NCI-H187 (cell line): ENCODE results near the gene CEP41.

Experiments used
- DNase-seq, 2 experiments: peaks; one replicate each; lab custom pipeline; 2025; lab: John Stamatoyannopoulos, UW

Gene CEP41

DNA sequence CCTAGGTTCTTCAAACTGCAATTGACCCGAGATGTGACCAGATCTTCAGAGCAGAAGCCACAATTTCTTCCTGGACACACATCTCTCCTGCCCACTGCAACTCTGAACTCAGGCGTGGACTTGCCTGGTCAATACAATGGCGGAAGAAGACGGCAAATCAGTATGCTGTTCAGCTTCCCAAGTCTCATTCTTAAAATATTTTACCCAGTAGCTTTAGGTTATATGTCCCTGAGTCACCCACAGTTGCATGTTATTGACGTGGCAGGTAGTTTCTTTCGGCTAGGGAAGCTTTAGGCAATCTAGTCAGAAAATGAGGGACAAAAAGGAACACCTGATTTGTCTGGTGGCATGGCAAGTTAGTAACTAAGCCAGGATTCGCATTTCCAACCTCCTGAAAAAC is 22.5 kb downstream of the CEP41 start:
- no peak for DNase-seq

GRCh38 chr7:130417213-130417612 is 23.6 kb downstream of the CEP41 start:
- no peak for DNase-seq

DNA sequence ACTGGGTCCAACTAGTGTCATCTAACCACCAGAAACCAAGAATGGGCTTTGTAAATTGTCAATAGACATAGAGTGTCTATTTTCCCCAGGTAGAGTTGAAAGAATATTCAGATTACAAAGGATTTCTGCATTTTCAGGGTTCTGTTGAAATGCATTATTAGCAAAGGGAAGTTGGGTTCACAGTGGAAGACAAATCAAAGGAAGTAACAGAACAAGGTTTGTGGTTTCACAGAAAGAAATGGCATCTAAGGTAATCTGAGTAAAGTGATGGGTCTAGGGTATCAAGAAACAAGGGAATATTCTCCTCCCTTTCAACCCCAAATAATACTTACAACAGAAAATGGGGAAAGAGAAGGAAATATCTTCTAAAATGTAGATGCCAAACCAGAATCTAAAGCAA is 25.8 kb downstream of the CEP41 start:
- no peak for DNase-seq

DNA sequence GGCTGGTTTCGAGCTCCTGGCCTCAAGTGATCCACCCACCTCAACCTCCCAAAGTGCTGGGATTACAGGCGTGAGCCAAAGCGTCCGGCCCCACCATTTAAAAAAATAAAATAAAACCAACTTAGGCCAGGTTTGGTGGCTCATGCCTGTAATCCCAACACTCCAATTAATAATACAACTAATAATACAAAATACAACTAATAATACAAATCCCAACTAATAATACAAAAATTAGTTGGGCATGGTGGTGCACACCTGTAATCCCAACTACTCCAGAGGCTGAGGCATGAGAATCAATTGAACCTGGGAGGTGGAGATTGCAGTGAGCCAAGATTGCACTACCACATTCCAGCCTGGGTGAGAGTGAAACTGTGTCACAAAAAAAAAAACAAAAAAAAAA is 27.6 kb downstream of the CEP41 start:
- no peak for DNase-seq

DNA sequence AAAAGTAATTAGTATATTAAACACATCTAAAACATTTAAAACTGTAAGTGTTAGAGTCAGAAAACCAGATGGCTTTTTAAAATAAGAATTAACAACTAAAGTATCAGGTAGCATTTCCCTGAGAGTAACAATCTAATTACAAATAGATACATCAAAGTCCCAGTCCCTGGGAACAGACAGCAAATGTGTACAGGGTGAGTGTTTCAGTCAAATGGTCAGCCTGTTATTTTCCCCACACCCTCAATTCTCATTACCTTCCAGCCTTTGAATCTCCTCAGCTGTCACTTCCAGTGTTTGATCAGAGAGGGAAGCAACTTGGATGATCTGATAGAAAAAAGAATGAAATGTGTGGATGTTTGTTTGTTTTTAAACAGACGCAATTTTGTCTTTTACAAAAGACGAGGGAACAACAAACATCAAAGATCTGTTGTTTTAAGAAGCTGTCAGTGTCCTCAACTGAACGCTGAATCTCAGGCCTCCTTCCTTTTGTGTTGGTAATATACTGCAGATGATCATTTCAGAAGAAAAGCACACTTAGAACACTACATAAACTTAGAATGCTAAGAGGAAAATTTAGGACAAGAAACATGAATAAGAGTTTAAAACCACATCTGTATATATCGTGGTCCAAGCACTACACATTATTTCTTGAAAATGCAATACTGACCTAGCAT is 29.8 kb downstream of the CEP41 start:
- no peak for DNase-seq

DNA sequence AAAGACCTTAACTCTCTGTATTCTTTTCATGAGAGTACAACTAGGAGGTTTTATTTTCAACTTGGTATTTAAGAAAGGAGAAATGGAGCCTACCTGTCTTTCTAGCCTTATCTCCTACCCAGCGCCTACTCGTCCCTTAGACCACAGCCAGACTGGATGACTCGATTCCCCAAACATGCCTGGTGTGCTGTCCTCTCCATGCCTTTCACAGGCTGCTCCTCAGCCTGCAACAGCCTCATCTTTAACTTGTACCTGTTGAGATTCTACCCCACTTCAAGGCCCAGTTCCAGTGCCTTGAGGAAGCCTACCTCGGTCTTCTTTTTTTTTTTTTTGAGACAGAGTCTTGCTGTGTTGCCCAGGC is 31.1 kb downstream of the CEP41 start:
- DNase-seq: no peak

DNA sequence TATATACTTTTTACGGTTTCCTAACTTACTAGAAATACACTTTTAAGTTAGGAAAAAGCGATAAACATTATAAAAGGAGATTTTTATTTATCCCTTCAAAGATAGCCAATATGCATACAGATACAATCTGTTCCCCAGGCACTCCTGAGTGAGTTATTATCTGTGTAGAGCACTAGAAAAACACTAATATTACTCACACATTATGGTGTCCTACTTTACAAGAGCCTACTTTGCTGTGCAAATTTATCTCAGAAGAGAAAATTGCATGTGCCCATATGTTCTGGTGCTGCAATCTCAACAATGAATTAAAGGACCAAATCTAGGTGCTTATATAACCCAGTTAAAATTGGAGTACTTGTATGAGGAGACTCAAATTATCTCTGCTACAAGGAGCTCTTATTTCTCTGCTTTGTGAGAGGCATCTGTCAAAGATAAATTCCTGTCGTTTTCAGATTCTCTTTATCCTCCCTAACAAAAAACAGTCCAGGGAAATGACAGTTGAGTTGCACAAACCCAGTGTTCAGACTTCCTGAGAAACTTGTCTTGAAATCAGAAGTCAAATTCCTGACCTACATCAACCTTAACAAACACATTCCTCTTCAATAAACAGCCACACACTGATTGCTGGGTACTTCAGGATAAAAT is 31.6 kb downstream of the CEP41 start:
- peak; percentile 83 to 92 for DNase-seq

DNA sequence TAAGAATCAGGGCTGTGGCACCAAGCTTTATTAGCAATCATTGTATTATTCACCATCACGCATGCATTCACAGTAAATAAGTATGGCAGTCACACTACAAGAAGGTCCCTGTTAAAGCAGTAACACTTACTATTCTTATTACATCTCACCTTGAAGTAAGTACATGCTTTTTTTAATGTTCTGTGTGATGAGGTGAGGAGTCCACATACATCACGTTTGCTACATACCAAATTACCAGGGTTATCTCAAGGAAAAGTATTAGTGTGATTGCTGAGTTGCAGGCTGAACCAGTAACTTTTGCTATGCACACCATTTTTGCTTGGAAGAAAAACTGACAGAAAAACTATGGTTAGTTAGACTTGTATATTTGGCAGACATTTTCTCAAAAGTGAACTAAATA is 35.8 kb downstream of the CEP41 start:
- DNase-seq: peak in 1 of 2 experiments; percentile 49

DNA sequence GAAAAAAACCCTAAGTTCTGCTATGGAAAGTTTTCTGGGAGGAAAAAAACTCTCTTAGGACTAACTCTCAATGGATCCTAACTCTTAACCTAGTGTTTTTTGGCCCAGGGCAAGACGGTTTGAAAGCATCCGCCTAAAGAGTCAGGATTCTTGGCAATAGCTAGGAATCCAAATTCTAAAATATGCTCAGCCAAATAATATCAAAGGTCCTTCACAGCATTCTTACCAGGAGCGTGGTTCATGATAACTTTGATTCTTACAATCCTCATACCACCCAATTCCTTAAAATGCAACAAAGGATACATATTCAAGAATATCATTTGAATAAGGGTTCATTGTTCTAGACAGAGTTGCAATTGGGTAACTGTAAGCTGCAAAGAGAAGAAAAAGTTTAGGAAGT is 39.2 kb downstream of the CEP41 start:
- no peak for DNase-seq

DNA sequence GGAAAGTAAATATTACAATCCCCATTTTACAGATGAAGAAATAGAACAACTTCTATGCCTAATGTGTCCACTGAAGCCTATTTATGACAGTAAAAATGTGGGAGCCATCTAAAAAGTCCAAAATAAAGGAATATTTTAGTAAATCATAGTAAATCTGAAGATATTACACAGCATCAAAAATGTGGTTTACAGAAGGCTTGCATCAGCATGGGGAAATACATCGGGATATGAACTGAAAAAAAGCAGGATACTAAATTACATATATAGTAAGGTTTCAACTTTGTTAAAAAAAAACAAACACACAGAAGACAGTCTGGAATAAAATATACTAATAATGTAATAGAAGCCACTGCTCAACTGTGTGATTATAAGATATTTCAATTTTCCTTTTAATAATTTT is 39.7 kb downstream of the CEP41 start:
- DNase-seq: no peak

DNA sequence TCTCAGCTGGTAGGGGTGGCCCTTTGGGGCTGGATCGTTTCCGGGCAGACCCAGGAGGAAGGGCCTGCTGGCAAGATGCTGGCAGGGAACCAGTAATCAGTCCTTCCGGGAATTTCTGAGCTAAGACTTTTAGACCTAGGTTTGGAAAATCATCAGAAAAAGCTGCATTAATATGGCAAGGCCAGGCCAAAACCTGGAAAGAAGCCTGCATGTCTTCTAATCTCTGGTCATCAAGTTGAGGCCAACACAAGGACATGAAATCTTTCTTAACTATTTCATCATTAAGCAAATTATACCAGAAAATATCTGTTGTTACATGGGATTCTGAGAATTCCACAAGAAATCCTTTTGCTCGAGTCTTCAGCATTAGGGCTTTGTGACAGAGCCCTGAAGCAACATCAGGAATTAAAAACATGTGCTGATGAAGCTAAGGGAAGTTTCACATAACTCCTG is 40.7 kb downstream of the CEP41 start:
- no peak for DNase-seq

DNA sequence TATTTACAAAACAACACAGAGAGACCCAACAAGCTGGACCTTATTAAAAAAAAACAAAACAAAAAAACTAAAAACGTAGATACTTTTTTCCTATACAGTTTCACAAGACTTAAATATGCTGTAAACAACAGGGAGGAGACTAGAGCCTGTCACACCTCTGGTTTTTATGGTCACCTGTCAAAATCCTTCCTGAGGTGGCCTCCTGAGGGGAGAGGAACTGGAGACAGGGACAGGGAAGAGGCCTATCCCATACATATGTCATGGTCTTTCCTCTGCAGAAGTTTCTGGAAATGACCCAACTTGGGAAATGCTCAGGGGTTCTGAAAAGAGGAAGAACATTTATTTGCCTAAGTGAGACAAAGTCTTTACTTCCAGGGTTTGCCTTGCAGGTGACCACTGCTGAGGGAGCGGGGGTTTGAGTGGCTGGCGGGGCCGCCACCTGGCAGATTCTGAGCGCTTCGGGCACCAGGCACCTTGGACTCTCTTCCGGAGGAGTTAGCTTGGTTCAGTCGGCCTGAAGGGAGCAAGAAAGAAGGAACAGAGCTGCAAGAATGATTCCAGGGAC is 42.2 kb downstream of the CEP41 start:
- no peak for DNase-seq

GRCh38 chr7:130397758-130398073 is 43.1 kb downstream of the CEP41 start:
- DNase-seq: no peak

- DNase-seq: no peak
Observed at GRCh38 chr7:130397051-130397757, 43.6 kb downstream of the CEP41 start.

GRCh38 chr7:130396109-130396508 is 44.7 kb downstream of the CEP41 start:
- DNase-seq: no peak

GRCh38 chr7:130395421-130395820 is 45.4 kb downstream of the CEP41 start:
- peak in 1 of 2 experiments; percentile 45 for DNase-seq

DNA sequence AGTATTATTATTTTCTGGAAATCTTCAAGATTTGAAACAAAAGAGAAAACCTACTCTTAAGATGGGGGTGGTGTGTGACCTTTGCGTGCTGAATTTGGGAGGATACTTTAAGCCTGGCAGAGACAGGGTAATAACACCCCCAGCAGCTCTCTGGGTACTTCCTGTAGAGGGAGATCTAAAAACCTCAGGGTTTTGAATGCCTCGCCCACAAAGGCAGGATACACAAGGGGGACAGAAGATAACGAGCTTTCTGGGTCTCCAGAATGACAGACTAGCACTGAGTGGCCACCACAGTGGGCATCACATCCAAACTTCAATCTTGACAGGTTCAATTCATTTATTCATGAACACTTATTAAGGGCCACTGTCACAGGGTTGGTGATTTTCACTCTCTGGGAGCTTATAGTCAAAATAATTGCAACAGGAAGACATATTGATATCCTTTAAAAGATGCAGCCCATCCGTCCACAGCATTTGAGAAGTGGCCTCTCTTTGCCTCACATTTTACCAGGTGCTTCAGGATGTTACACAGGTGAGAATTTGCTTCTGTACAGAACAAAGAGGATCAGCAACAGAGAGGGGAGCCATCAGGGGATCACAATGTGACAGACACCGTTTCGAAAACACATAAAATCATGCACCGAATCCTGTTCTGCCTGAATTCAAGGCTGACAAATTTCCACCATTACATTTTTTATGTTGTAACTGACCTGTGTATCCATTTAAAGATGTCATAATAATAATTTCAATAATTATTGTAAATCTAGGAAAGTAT is 46.2 kb downstream of the CEP41 start:
- DNase-seq: peak; percentile 50 to 64

DNA sequence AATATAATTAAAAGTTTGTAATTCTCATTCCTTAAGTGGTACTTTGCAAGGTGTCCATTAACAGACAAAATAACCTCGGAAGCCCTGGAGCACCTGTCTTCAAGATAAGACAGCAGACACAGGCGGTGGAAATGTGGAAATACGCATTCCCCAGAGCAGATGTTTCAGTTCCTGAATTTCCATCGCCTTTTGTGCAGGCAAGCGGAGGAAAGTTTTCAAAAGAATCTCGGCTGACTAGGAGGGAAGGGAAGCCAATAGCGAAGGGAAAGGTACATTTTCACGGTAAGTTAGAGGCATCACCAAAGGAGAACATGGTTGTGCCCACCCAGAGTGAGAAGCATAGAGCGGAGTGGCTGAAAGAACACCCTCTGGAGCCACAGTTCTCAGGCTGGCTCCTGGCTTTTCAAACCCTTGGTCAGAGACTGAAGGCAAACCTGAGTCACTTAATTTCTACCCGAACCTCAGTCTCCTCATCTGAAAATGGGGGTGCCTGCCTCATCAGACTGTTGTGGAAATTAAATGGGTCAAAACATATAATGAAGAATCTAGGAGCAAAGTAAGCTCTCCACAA is 46.9 kb downstream of the CEP41 start:
- peak; percentile 42 to 91 for DNase-seq

DNA sequence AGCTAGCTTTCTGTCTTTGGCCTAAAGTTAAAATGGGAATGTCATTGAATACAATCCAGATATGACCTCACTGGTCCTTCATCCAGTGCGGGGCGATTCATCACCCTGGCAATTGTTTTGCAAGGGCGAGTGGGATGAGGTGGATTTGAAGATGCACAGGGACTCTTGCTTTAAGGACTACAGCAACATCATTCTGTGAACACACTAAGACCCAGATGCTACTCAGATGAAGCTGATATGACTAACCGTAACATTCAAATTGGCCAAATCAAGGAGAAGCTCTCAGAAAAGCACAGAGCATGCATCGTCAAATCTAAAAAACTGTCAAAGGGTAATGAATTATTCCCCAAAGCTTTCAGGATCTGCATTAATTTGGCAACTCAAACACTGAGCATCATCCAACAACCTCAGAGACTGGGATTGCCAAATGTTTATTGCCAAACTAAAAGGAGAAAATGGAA is 47.7 kb downstream of the CEP41 start:
- DNase-seq: peak; percentile 89 to 95

DNA sequence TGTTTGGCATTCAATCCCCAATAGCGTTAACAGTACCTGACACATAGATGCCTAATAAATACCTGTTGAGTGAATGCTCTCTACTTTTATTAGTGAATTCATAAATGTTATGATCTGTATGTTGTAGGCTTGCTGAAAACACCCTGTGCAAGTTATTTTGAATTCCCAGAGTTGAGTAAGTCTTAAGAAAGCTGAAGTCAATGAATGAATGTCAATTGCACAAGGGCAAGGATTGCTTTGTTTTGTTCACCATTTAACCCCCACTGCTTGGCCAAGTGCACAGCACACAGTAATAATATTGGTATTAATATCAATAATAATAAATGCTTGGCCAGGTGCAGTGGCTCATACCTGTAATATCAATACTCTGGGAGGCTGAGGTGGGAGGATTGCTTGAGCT is 50.3 kb downstream of the CEP41 start:
- DNase-seq: no peak

- DNase-seq: no peak
Observed at GRCh38 chr7:130388671-130389070, 52.1 kb downstream of the CEP41 start.
